Activated naive CD4-positive, alpha-beta T cell treated with Interleukin-2 at 50 U/mL for 16 hours (primary cell): ENCODE results near the gene PFKFB4.
A peak's percentile ranks its signal among the peaks of the same experiment; 100 is the strongest.
"Not testable (repeated sequence)": the region's sequence is repeated elsewhere in the genome, so short reads cannot be mapped to it uniquely, and the experiment has no call there.

Source experiments
- DNase-seq: peaks from one replicate; pipeline ENCODE4 v3.0.0-alpha.2; 2020

The PFKFB4 gene

GRCh38 chr3:48555949-48556795 is 431 bp downstream of the PFKFB4 start:
- no peak for DNase-seq

- DNase-seq: no peak
Measured at GRCh38 chr3:48555231-48555948, 1.2 kb downstream of the PFKFB4 start.

DNA sequence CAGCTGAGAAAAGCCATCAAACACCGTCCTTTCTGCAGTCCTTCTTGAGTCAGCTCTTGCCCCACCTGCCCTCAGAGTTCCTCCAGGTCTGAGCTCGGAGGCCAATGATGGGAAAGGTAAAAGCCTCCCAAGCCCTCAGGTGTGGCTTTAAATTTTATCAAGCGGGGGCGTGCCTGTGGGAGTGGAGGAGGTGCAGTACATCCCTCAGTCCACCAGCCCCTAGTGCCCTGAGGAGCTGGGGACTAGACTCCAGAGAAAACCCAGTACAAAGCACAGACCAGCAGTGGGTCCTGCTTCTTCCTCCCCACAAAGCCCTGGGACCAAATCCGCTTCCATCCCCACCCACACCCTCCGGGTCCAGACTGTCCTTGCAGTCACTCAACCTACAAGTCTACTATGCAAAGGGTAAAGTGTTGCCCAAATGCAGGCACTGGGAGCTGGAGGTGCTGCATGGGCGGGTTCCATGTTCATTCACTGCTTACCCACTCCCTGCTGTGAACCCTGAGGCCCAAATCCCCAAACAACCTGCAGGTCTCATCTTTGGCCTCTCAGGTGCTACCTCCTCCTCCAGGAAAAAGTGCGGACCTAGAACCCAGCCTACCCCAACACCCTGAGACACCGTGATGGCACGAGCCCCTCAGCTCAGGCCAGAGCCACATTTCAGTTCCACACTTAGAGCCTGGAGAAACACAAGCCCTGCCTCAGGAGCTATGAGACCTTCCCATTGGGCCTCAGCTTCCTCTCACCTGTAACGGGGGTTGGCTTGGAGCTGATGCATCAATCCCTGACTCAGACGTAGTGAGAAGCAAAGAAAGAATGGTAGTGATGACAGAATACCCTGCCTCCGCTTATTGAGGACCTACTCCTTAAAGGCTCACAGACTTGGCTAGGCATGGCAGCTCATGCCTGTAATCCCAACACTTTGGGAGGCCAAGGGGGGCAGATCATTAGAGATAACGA is 2.4 kb downstream of the PFKFB4 start:
- no peak for DNase-seq

DNA sequence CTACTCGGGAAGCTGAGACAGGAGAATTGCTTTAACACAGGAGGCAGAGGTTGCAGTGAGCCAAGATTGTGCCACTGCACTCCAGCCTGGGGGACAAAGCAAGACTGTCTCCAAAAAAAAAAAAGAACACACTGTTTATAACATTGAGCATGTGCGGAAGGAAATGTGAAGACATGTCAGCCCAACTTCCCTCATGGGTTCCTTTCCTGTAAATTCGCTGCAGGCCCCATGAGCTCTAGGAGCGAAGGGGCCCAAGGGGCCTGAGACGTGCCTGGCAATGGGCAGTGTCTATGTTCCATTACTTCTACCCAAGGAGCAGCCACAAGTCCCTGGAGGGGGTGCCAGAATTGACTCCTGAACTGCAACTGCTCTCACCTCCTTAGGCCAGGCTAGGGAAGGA is 3.2 kb downstream of the PFKFB4 start:
- DNase-seq: no peak

- DNase-seq: no peak
Measured at GRCh38 chr3:48552111-48552951, 4.3 kb downstream of the PFKFB4 start.

- DNase-seq: not testable (repeated sequence)
Measured at GRCh38 chr3:48551651-48552050, 5.0 kb downstream of the PFKFB4 start.

DNA sequence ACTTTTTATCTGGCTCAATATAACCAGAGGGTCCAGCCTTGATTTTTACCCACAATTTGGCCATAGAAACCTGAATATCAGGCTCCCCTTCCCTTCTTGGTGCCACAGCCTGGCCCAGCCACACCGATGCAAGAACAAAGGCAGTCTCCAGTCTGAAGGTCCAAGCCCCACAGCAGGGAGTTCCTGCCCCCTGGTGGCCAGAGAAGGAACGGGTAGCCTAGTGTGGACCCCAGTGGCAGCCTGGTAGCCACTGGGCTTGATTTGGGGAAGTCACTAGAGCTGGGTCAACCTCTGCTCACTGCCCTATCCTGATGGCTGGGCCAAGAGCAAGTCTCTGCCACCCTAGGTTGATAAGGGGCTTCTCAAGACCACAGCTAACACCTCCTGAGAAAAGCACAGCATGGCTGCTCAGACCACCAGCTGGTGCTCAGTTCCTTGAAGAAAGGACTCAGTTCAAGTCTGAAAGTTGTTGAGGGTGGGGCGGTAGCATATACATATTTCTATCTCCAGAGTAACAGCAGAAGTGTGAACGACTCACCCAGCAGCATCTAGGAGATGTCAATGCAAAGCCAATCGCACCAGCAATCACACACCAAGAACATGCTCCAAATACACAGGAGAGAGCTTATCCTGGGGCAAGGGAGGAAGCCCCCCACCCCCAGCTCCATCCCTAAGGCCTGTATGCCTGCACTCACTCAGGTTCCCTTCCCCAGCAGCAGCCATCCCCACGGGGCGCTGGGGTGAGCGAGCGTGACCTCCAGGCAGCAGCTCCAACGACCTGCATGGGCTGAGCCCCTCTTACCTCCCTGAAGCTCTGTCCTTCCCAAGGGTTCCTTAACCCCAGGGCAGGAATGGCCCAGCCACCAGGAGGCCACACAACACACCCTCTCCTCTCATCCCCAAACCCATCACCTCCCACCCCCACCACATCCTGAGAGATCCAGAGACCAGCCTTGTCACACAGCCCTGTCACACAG is 7.6 kb downstream of the PFKFB4 start:
- peak; percentile 86 for DNase-seq

- no peak for DNase-seq
Measured at GRCh38 chr3:48548126-48548525, 8.5 kb downstream of the PFKFB4 start.

DNA sequence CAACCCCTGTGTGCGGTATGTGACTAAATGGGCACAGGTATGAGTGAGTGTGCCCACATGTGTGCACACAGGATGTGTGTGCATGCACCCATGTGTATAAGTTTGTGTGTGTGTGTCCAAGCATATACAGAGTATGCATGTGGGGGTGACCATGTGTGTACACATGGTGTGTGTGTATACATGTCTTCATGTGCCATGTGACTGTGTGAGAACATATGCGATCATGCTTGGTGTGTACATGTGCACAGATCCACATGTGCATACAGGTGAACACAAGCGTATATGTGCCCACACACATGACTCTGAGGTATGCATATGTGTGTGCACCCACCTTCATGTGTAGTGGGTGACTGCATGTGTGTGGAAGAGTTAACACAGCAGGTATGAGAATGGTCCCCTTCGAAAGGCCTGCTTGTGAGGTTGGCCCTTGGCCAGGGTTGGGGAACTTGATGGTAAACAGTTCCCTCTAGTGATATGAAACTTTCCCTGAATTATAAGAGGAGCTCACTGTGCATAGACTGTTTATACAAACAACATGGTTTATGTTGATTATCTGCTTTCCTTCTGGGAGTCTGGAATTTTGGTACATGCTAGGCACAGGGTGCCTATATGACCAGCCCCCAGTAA is 10.3 kb downstream of the PFKFB4 start:
- no peak for DNase-seq

- DNase-seq: no peak
Measured at GRCh38 chr3:48544141-48544540, 12.5 kb downstream of the PFKFB4 start.

GRCh38 chr3:48543271-48543866 is 13.2 kb downstream of the PFKFB4 start:
- no peak for DNase-seq

- no peak for DNase-seq
Measured at GRCh38 chr3:48538451-48538850, 18.2 kb downstream of the PFKFB4 start.

GRCh38 chr3:48536785-48537184 is 19.8 kb downstream of the PFKFB4 start:
- no peak for DNase-seq

DNA sequence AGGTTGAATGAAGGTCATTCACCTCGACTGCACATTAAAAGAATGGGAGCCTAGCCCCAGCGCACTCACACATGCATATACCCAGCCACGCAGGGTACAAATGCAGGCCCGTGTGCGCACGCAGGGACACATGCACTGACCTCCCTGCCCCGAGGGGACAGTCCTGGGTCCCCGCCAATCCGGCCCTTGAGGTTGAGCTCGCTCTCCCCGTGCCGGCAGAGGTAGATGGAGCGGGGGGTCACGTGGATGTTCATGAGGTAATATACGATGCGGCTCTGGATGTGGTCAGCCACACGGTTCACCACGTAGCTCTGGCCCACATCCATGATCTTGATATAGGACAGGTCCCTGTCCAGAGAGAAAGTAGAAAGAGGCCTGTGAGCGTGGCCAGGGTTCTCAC is 20.5 kb downstream of the PFKFB4 start:
- no peak for DNase-seq

GRCh38 chr3:48535578-48535977 is 21.0 kb downstream of the PFKFB4 start:
- no peak for DNase-seq

GRCh38 chr3:48532977-48533337 is 23.6 kb downstream of the PFKFB4 start:
- DNase-seq: no peak

- DNase-seq: no peak
Measured at GRCh38 chr3:48532271-48532976, 24.2 kb downstream of the PFKFB4 start.

GRCh38 chr3:48530701-48531100 is 25.9 kb downstream of the PFKFB4 start:
- DNase-seq: not testable (repeated sequence)

- no peak for DNase-seq
Measured at GRCh38 chr3:48528754-48529153, 27.8 kb downstream of the PFKFB4 start.
